ENCODE data around the gene DIS3L2. TPM values are rescaled to one million over a fixed set of nuclear protein-coding genes. Genes with fewer than 3 reads are reported as not detected.

DIS3L2 gene
- total and polyA plus RNA-seq, 2 experiments from 2014 or later, result 35.5 to 50.1 TPM

- Histone ChIP-seq H3K4me3 (no peak overlapping the region), H3K27me3 (peaks cover 74% of the 10 kb centered on the region), H3K9me3 (ENCODE audit: low read depth) (no peaks in the 10 kb centered on the region), H3K36me3 (no peaks in the 10 kb centered on the region), H3K4me1 (ENCODE audit: low read depth) (no peaks in the 10 kb centered on the region), H3K27ac (no peak overlapping the region)
- DNase-seq (ENCODE audit: low read depth in 1 of 2, low spot score in 1 of 2), result no peak
- TF ChIP-seq CTCF (IDR thresholded peaks at IDR 0.05; ENCODE audit: low read depth, low read length), result no peak
Observed at GRCh38 chr2:231923951-231924888, 37.3 kb upstream of the DIS3L2 start.

GRCh38 chr2:231924889-231925275 is 36.6 kb upstream of the DIS3L2 start:
- Histone ChIP-seq H3K36me3 (no peaks in the 10 kb centered on the region), H3K27ac (no peak overlapping the region), H3K4me1 (ENCODE audit: low read depth) (no peaks in the 10 kb centered on the region), H3K4me3 (no peak overlapping the region), H3K27me3 (peaks cover 75% of the 10 kb centered on the region), H3K9me3 (ENCODE audit: low read depth) (no peaks in the 10 kb centered on the region)
- TF ChIP-seq CTCF (IDR thresholded peaks at IDR 0.05; ENCODE audit: low read depth, low read length), result no peak
- no peak for DNase-seq (ENCODE audit: low read depth in 1 of 2, low spot score in 1 of 2)

- H3K4me3 ChIP-seq, result peak overlapping the region; percentile 31
- peak; percentile 71 for TF ChIP-seq CTCF (IDR thresholded peaks at IDR 0.05; ENCODE audit: low read depth, low read length)
- no peak overlapping the region for H3K27ac ChIP-seq
- peaks cover 73% of the 10 kb centered on the region for H3K27me3 ChIP-seq
- peak; percentile 92 to 94 for DNase-seq (ENCODE audit: low read depth in 1 of 2, low spot score in 1 of 2)
- no peaks in the 10 kb centered on the region for H3K4me1 ChIP-seq (ENCODE audit: low read depth)
- no peaks in the 10 kb centered on the region for H3K9me3 ChIP-seq (ENCODE audit: low read depth)
- no peaks in the 10 kb centered on the region for H3K36me3 ChIP-seq
Observed at GRCh38 chr2:231925303-231926179, 36.0 kb upstream of the DIS3L2 start.

GRCh38 chr2:231926180-231926741 is 35.3 kb upstream of the DIS3L2 start, which contains the start of gene NPPC:
NPPC (minus strand) TSS chr2:231926396; CDS start chr2:231926249, 147 bp downstream.
- peak; percentile 52 to 88 for DNase-seq (ENCODE audit: low read depth in 1 of 2, low spot score in 1 of 2)
- Histone ChIP-seq H3K27me3 (peaks cover 73% of the 10 kb centered on the region), H3K27ac (no peak within 1 kb of the TSS), H3K4me3 (peak within 1 kb of the TSS; percentile 31), H3K9me3 (ENCODE audit: low read depth) (no peaks in the 10 kb centered on the region), H3K36me3 (no peaks in the 10 kb centered on the region), H3K4me1 (ENCODE audit: low read depth) (no peaks in the 10 kb centered on the region)
- peak; percentile 37 for TF ChIP-seq CTCF (IDR thresholded peaks at IDR 0.05; ENCODE audit: low read depth, low read length)

Data from cardiac muscle cell (in vitro differentiated cells and primary cell).